ENCODE measurements around the gene PRKACB.

GRCh38 chr1:84108900-84109578 is 35.0 kb upstream of the PRKACB start:
- TF ChIP-seq, protein P1, sequence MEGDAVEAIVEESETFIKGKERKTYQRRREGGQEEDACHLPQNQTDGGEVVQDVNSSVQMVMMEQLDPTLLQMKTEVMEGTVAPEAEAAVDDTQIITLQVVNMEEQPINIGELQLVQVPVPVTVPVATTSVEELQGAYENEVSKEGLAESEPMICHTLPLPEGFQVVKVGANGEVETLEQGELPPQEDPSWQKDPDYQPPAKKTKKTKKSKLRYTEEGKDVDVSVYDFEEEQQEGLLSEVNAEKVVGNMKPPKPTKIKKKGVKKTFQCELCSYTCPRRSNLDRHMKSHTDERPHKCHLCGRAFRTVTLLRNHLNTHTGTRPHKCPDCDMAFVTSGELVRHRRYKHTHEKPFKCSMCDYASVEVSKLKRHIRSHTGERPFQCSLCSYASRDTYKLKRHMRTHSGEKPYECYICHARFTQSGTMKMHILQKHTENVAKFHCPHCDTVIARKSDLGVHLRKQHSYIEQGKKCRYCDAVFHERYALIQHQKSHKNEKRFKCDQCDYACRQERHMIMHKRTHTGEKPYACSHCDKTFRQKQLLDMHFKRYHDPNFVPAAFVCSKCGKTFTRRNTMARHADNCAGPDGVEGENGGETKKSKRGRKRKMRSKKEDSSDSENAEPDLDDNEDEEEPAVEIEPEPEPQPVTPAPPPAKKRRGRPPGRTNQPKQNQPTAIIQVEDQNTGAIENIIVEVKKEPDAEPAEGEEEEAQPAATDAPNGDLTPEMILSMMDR (IDR thresholded peaks at IDR 0.05): no peak
- no peak for TF ChIP-seq POLR2A (IDR thresholded peaks at IDR 0.05)

All from lower leg skin (tissue), 3 donors.